Measurements from ENCODE around the gene ERFL. TPM values are rescaled to one million over a fixed set of nuclear protein-coding genes. Genes with fewer than 3 reads are reported as not detected.

Gene ERFL
- total RNA-seq, 1 experiment from 2014 or later = not detected

- CTCF ChIA-PET = no interaction called here
Observed at GRCh38 chr19:41969772-41970458, 41.7 kb upstream of the ERFL start.

GRCh38 chr19:41968751-41969595 is 40.7 kb upstream of the ERFL start:
- no TSS peak for BruUV-seq (replicated peaks)
- POLR2A ChIA-PET = no interaction called here
- H3K27ac Mint-ChIP-seq (ENCODE audit: low read depth, unreplicated experiment) = no peak overlapping the region
- H3K9me3 Mint-ChIP-seq (ENCODE audit: unreplicated experiment) = no peaks in the 10 kb centered on the region
- CTCF ChIA-PET = no interaction called here
- H3K4me3 Mint-ChIP-seq (ENCODE audit: unreplicated experiment) = no peak overlapping the region
- intact Hi-C loops (cut with micrococcal nuclease) = no loop called here
- peaks cover 50% of the 10 kb centered on the region for H3K27me3 Mint-ChIP-seq (ENCODE audit: insufficient read depth, unreplicated experiment)
- no peak for TF ChIP-seq CTCF (IDR thresholded peaks at IDR 0.05; ENCODE audit: unreplicated experiment)
- H3K36me3 Mint-ChIP-seq (ENCODE audit: insufficient read depth, unreplicated experiment) = no peaks in the 10 kb centered on the region
- H3K4me1 Mint-ChIP-seq (ENCODE audit: insufficient read depth, unreplicated experiment) = no peaks in the 10 kb centered on the region
- DNase-seq (ENCODE audit: unreplicated experiment) = no peak

More at GRCh38 chr19:41969772-41970458, 41.7 kb upstream of the ERFL start:
- intact Hi-C loops (cut with micrococcal nuclease) = no loop called here
- no peak for TF ChIP-seq CTCF (IDR thresholded peaks at IDR 0.05; ENCODE audit: unreplicated experiment)
- H3K4me1 Mint-ChIP-seq (ENCODE audit: insufficient read depth, unreplicated experiment) = no peaks in the 10 kb centered on the region
- BruUV-seq (replicated peaks) = no TSS peak
- H3K36me3 Mint-ChIP-seq (ENCODE audit: insufficient read depth, unreplicated experiment) = no peaks in the 10 kb centered on the region
- H3K27ac Mint-ChIP-seq (ENCODE audit: low read depth, unreplicated experiment) = no peak overlapping the region
- H3K9me3 Mint-ChIP-seq (ENCODE audit: unreplicated experiment) = no peaks in the 10 kb centered on the region
- no peak for DNase-seq (ENCODE audit: unreplicated experiment)
- H3K27me3 Mint-ChIP-seq (ENCODE audit: insufficient read depth, unreplicated experiment) = peaks cover 50% of the 10 kb centered on the region
- POLR2A ChIA-PET = no interaction called here
- H3K4me3 Mint-ChIP-seq (ENCODE audit: unreplicated experiment) = no peak overlapping the region

GRCh38 chr19:41967054-41967783 is 39.0 kb upstream of the ERFL start:
- ChIA-PET POLR2A (no interaction called here), CTCF (no interaction called here)
- no peak for TF ChIP-seq CTCF (IDR thresholded peaks at IDR 0.05; ENCODE audit: unreplicated experiment)
- Mint-ChIP-seq H3K27ac (ENCODE audit: low read depth, unreplicated experiment) (no peak overlapping the region), H3K9me3 (ENCODE audit: unreplicated experiment) (no peaks in the 10 kb centered on the region), H3K36me3 (ENCODE audit: insufficient read depth, unreplicated experiment) (no peaks in the 10 kb centered on the region), H3K27me3 (ENCODE audit: insufficient read depth, unreplicated experiment) (peaks cover 50% of the 10 kb centered on the region), H3K4me1 (ENCODE audit: insufficient read depth, unreplicated experiment) (no peaks in the 10 kb centered on the region), H3K4me3 (ENCODE audit: unreplicated experiment) (no peak overlapping the region)
- intact Hi-C loops (cut with micrococcal nuclease) = no loop called here
- no TSS peak for BruUV-seq (replicated peaks)
- DNase-seq (ENCODE audit: unreplicated experiment) = no peak

- BruUV-seq (replicated peaks) = no TSS peak
- Mint-ChIP-seq H3K27ac (ENCODE audit: low read depth, unreplicated experiment) (no peak overlapping the region), H3K4me1 (ENCODE audit: insufficient read depth, unreplicated experiment) (no peaks in the 10 kb centered on the region), H3K4me3 (ENCODE audit: unreplicated experiment) (no peak overlapping the region), H3K9me3 (ENCODE audit: unreplicated experiment) (no peaks in the 10 kb centered on the region), H3K27me3 (ENCODE audit: insufficient read depth, unreplicated experiment) (peaks cover 39% of the 10 kb centered on the region), H3K36me3 (ENCODE audit: insufficient read depth, unreplicated experiment) (no peaks in the 10 kb centered on the region)
- intact Hi-C loops (cut with micrococcal nuclease) = no loop called here
- ChIA-PET CTCF (interaction anchor here (0.6 to 1.2 kb wide), 2 partner anchors 70 to 318 kb away, joined by 3 read pairs; no protein-coding TSS in a partner anchor), POLR2A (no interaction called here)
- no peak for DNase-seq (ENCODE audit: unreplicated experiment)
- TF ChIP-seq CTCF (IDR thresholded peaks at IDR 0.05; ENCODE audit: unreplicated experiment) = no peak
Observed at GRCh38 chr19:41965106-41965505, 36.9 kb upstream of the ERFL start.
